ENCODE results near the gene ZNF525. TPM values are rescaled to one million over a fixed set of nuclear protein-coding genes. Genes with fewer than 3 reads are reported as not detected.

The ZNF525 gene
- total and polyA plus RNA-seq, 9 of the 15 experiments (the other 6 are each of a cell fraction or from before 2014, with no cell fraction given): 1.5 to 12.0 (median 6.7) TPM

DNA sequence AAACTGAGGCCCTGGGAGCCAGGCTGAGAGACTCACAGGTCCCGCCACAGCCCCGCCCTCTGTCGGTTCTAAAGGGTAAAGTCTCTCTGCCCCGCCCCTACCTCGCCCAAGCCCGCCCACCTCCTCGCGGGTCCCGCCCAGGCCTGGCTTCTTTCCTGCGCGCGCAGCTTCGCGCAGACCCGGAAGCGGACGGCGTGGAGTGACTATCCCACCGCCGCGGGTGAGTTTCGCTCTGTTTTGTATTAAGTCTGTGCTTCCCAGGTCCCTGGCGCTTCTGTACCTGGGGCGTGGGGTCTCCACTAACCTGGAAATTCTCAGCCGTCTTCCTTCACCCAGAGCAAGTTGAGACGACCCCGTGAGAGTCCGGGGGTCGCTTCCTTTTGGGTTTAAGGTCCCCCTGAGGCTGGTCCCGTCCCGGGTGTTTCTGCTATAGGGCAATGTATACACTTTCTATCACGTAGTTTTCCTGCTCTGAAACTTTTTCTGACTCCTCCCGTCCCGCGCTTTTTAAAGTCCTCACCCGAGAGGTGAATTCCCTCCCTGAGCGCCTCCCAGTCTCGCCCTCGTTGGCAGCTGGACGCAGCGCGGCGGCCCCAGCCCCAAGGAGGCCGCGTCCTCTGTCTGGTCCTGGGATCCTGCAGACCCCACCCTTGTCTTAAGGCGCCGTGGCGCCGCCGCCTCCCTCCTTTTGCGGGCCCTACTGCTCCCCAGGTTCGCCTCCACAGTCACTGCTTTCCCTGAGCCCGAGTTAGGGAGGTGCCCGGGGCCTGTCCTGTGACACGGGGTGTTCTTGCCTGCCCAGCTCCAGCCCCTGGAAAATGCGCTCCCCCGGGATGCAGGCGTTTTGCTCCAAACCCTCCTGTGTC lies 29.7 kb downstream of the ZNF525 start, which contains the start of gene ZNF765 (continued):
- TF ChIP-seq FOXK1 (CRISPR knock-in tag; IDR thresholded peaks at IDR 0.05; ENCODE audit: borderline replicate concordance) (no peak), NFXL1 (CRISPR knock-in tag; IDR thresholded peaks at IDR 0.05) (no peak), ETV1 (tag; conservative IDR thresholded peaks at IDR 0.05; ENCODE audit: low read depth) (no peak), NUFIP1 (IDR thresholded peaks at IDR 0.05; ENCODE audit: partially characterized antibody) (no peak), ETV5 (CRISPR knock-in tag; IDR thresholded peaks at IDR 0.05; ENCODE audit: low read depth) (no peak), RNF2 (IDR thresholded peaks at IDR 0.05) (no peak), E2F3 (CRISPR knock-in tag; IDR thresholded peaks at IDR 0.05) (no peak; the same call in 1 of the 2 replicates), DPF2 (IDR thresholded peaks at IDR 0.05) (no peak), NCOR1 (IDR thresholded peaks at IDR 0.05) (no peak), GTF2F1 (IDR thresholded peaks at IDR 0.05; ENCODE audit: low read depth, low read length) (no peak), CSDE1 (IDR thresholded peaks at IDR 0.05) (no peak), ESRRA (IDR thresholded peaks at IDR 0.05; ENCODE audit: borderline replicate concordance, low read depth) (no peak), ZNF764 (CRISPR knock-in tag; IDR thresholded peaks at IDR 0.05; ENCODE audit: low read depth) (no peak), PML (IDR thresholded peaks at IDR 0.05; ENCODE audit: low read length) (peak; percentile 33; the same call in 1 of the 2 replicates), KDM5B (IDR thresholded peaks at IDR 0.05; ENCODE audit: insufficient replicate concordance, low read depth, low read length) (peak; percentile 80), POLR2H (tag; IDR thresholded peaks at IDR 0.05; ENCODE audit: low read depth) (peak; percentile 57)
- TF ChIP-seq, protein P1, sequence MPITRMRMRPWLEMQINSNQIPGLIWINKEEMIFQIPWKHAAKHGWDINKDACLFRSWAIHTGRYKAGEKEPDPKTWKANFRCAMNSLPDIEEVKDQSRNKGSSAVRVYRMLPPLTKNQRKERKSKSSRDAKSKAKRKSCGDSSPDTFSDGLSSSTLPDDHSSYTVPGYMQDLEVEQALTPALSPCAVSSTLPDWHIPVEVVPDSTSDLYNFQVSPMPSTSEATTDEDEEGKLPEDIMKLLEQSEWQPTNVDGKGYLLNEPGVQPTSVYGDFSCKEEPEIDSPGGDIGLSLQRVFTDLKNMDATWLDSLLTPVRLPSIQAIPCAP (CRISPR knock-in tag; IDR thresholded peaks at IDR 0.05; ENCODE audit: borderline replicate concordance): no peak
- TF ChIP-seq, protein P2, sequence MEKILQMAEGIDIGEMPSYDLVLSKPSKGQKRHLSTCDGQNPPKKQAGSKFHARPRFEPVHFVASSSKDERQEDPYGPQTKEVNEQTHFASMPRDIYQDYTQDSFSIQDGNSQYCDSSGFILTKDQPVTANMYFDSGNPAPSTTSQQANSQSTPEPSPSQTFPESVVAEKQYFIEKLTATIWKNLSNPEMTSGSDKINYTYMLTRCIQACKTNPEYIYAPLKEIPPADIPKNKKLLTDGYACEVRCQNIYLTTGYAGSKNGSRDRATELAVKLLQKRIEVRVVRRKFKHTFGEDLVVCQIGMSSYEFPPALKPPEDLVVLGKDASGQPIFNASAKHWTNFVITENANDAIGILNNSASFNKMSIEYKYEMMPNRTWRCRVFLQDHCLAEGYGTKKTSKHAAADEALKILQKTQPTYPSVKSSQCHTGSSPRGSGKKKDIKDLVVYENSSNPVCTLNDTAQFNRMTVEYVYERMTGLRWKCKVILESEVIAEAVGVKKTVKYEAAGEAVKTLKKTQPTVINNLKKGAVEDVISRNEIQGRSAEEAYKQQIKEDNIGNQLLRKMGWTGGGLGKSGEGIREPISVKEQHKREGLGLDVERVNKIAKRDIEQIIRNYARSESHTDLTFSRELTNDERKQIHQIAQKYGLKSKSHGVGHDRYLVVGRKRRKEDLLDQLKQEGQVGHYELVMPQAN (IDR thresholded peaks at IDR 0.05; ENCODE audit: borderline replicate concordance): peak; percentile 76; the same call in 1 of the 2 replicates
- TF ChIP-seq, protein P3, sequence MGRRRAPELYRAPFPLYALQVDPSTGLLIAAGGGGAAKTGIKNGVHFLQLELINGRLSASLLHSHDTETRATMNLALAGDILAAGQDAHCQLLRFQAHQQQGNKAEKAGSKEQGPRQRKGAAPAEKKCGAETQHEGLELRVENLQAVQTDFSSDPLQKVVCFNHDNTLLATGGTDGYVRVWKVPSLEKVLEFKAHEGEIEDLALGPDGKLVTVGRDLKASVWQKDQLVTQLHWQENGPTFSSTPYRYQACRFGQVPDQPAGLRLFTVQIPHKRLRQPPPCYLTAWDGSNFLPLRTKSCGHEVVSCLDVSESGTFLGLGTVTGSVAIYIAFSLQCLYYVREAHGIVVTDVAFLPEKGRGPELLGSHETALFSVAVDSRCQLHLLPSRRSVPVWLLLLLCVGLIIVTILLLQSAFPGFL (CRISPR knock-in tag; IDR thresholded peaks at IDR 0.05): no peak
- TF ChIP-seq, protein P4, sequence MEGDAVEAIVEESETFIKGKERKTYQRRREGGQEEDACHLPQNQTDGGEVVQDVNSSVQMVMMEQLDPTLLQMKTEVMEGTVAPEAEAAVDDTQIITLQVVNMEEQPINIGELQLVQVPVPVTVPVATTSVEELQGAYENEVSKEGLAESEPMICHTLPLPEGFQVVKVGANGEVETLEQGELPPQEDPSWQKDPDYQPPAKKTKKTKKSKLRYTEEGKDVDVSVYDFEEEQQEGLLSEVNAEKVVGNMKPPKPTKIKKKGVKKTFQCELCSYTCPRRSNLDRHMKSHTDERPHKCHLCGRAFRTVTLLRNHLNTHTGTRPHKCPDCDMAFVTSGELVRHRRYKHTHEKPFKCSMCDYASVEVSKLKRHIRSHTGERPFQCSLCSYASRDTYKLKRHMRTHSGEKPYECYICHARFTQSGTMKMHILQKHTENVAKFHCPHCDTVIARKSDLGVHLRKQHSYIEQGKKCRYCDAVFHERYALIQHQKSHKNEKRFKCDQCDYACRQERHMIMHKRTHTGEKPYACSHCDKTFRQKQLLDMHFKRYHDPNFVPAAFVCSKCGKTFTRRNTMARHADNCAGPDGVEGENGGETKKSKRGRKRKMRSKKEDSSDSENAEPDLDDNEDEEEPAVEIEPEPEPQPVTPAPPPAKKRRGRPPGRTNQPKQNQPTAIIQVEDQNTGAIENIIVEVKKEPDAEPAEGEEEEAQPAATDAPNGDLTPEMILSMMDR (IDR thresholded peaks at IDR 0.05 in 2 of 3, conservative IDR thresholded peaks at IDR 0.05 in 1 of 3; ENCODE audit: insufficient read depth in 2 of 3, low read depth in 1 of 3, low read length in 3 of 3): peak; percentile 23 to 61 (median 60); a peak in 4 of 6 replicates
- TF ChIP-seq, protein P5, sequence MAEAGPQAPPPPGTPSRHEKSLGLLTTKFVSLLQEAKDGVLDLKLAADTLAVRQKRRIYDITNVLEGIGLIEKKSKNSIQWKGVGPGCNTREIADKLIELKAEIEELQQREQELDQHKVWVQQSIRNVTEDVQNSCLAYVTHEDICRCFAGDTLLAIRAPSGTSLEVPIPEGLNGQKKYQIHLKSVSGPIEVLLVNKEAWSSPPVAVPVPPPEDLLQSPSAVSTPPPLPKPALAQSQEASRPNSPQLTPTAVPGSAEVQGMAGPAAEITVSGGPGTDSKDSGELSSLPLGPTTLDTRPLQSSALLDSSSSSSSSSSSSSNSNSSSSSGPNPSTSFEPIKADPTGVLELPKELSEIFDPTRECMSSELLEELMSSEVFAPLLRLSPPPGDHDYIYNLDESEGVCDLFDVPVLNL (CRISPR knock-in tag; IDR thresholded peaks at IDR 0.05; ENCODE audit: low read depth): no peak

Data from K562 (cell line).